Smooth muscle cell (in vitro differentiated cells): ENCODE measurements around the gene PKIB. TPM values are rescaled to one million over a fixed set of nuclear protein-coding genes. Genes with fewer than 3 reads are reported as not detected.
A peak's percentile ranks its signal among the peaks of the same experiment; 100 is the strongest.

Source experiments
- DNase-seq: peaks from one replicate; lab custom pipeline; 2025; ENCODE audit not compliant: unreplicated experiment; lab: John Stamatoyannopoulos, UW
- H2AFZ ChIP-seq: fragments of 200-600 bp; sonication (generic); 2 replicates; pipeline ENCODE4 v1.6.0; 2016; ENCODE audit warnings: antibody characterized with exemption, low read depth, mild to moderate bottlenecking
- H3F3A ChIP-seq: fragments of 200-600 bp; sonication (generic); 2 replicates; pipeline ENCODE4 v1.6.0; 2017; ENCODE audit warnings: antibody characterized with exemption, low read depth
- H3K27ac ChIP-seq: fragments of 200-600 bp; sonication (generic); 2 replicates; pipeline ENCODE4 v1.5.1; 2016; ENCODE audit warnings: low read depth, mild to moderate bottlenecking
- H3K27me3 ChIP-seq: fragments of 200-600 bp; sonication (generic); 2 replicates; pipeline ENCODE4 v1.6.1; 2016; ENCODE audit warnings: low read depth, mild to moderate bottlenecking
- H3K36me3 ChIP-seq: fragments of 200-600 bp; sonication (generic); 2 replicates; pipeline ENCODE4 v1.5.1; 2016; ENCODE audit warnings: low read depth
- H3K4me1 ChIP-seq: fragments of 200-600 bp; sonication (generic); 2 replicates; pipeline ENCODE4 v1.5.1; 2016; ENCODE audit warnings: low read depth
- H3K4me2 ChIP-seq: fragments of 200-600 bp; sonication (generic); 2 replicates; pipeline ENCODE4 v1.6.0; 2016; ENCODE audit warnings: mild to moderate bottlenecking
- H3K4me3 ChIP-seq: fragments of 200-600 bp; sonication (generic); 2 replicates; pipeline ENCODE4 v1.5.1; 2016; ENCODE audit warnings: mild to moderate bottlenecking
- H3K79me2 ChIP-seq: fragments of 200-600 bp; sonication (generic); 2 replicates; pipeline ENCODE4 v1.6.0; 2016; ENCODE audit warnings: low read depth, mild to moderate bottlenecking
- H3K9ac ChIP-seq: fragments of 200-600 bp; sonication (generic); 2 replicates; pipeline ENCODE4 v1.6.0; 2016; ENCODE audit warnings: low read depth
- H3K9me3 ChIP-seq: fragments of 200-600 bp; sonication (generic); replicated peaks from 2 replicates; pipeline ENCODE4 v1.5.1; 2016; ENCODE audit warnings: low read depth
- H4K20me1 ChIP-seq: fragments of 200-600 bp; sonication (generic); 2 replicates; pipeline ENCODE4 v1.6.0; 2016; ENCODE audit warnings: low read depth
- CTCF ChIP-seq: fragments of 200-600 bp; sonication (generic); IDR thresholded peaks from 2 replicates; pipeline ENCODE4 v1.5.1; 2017; ENCODE audit warnings: borderline replicate concordance, mild to moderate bottlenecking, antibody characterized with exemption; ENCODE audit not compliant: insufficient read depth, poor library complexity, severe bottlenecking
- WGBS: methylation state at CpG from one replicate; pipeline ENCODE4 v1.1.7; 2016; ENCODE audit warnings: low lambda C conversion rate; 5-methylcytosine and 5-hydroxymethylcytosine counted together
- polyA plus RNA-seq: library from polyadenylated mRNA; unstranded; fragments of >200 nt; fragmentation: Nextera tagmentation; extraction: Ambion mirVana; gene quantifications from 2 replicates; pipeline ENCODE4 v1.2.1, GENCODE V29; 2016
- total RNA-seq: library from RNA; depleted of rRNA; stranded (reverse); fragments of >200 nt; gene quantifications from 2 replicates; pipeline ENCODE4 v1.2.3, GENCODE V29; 2014

The PKIB gene
- total and polyA plus RNA-seq, 2 experiments from 2014 or later, result 65.6 to 82.6 TPM

GRCh38 chr6:122651031-122651430 is 40.8 kb downstream of the PKIB start:
- TF ChIP-seq CTCF, result no peak
- H3K4me3 ChIP-seq, result no peak overlapping the region
- WGBS, result 51% methylated on average over 3 of the region's 3 CpGs
- DNase-seq, result no peak
- peaks cover 4% of the 10 kb centered on the region for H4K20me1 ChIP-seq
- no peak overlapping the region for H2AFZ ChIP-seq
- H3K79me2 ChIP-seq, result peaks cover 3% of the 10 kb centered on the region
- H3F3A ChIP-seq, result peaks cover 21% of the 10 kb centered on the region
- H3K9ac ChIP-seq, result no peak overlapping the region
- H3K4me2 ChIP-seq, result peak overlapping the region; percentile 57
- peak overlapping the region; percentile 66 for H3K27ac ChIP-seq
- H3K4me1 ChIP-seq, result peaks cover 7% of the 10 kb centered on the region
- no peaks in the 10 kb centered on the region for H3K9me3 ChIP-seq
- H3K27me3 ChIP-seq, result no peaks in the 10 kb centered on the region
- H3K36me3 ChIP-seq, result no peaks in the 10 kb centered on the region

GRCh38 chr6:122651604-122652003 is 41.4 kb downstream of the PKIB start:
- no peak for TF ChIP-seq CTCF
- peaks cover 3% of the 10 kb centered on the region for H3K79me2 ChIP-seq
- no peaks in the 10 kb centered on the region for H3K27me3 ChIP-seq
- no peak for DNase-seq
- peaks cover 7% of the 10 kb centered on the region for H3K4me1 ChIP-seq
- H3F3A ChIP-seq, result peaks cover 21% of the 10 kb centered on the region
- H3K4me2 ChIP-seq, result peak overlapping the region; percentile 57
- peaks cover 4% of the 10 kb centered on the region for H4K20me1 ChIP-seq
- no peak overlapping the region for H3K4me3 ChIP-seq
- H2AFZ ChIP-seq, result no peak overlapping the region
- no peaks in the 10 kb centered on the region for H3K9me3 ChIP-seq
- peak overlapping the region; percentile 66 for H3K27ac ChIP-seq
- H3K9ac ChIP-seq, result no peak overlapping the region
- no peaks in the 10 kb centered on the region for H3K36me3 ChIP-seq

- Histone ChIP-seq H3K27me3 (no peaks in the 10 kb centered on the region), H4K20me1 (peaks cover 4% of the 10 kb centered on the region), H3K4me2 (peak overlapping the region; percentile 54), H3K36me3 (no peaks in the 10 kb centered on the region), H3K4me3 (no peak overlapping the region), H2AFZ (no peak overlapping the region), H3K27ac (peak overlapping the region; percentile 66), H3K4me1 (peaks cover 7% of the 10 kb centered on the region), H3F3A (peaks cover 21% of the 10 kb centered on the region), H3K9me3 (no peaks in the 10 kb centered on the region), H3K9ac (no peak overlapping the region), H3K79me2 (peaks cover 3% of the 10 kb centered on the region)
- no peak for TF ChIP-seq CTCF
- WGBS, result 74% methylated on average over 2 of the region's 2 CpGs
- DNase-seq, result no peak
Measured at GRCh38 chr6:122652431-122652830, 42.2 kb downstream of the PKIB start.

- peak overlapping the region; percentile 54 for H3K4me2 ChIP-seq
- H3F3A ChIP-seq, result peaks cover 21% of the 10 kb centered on the region
- no peak for DNase-seq
- H3K79me2 ChIP-seq, result peaks cover 3% of the 10 kb centered on the region
- no peak overlapping the region for H2AFZ ChIP-seq
- TF ChIP-seq CTCF, result no peak
- no peaks in the 10 kb centered on the region for H3K36me3 ChIP-seq
- no peaks in the 10 kb centered on the region for H3K27me3 ChIP-seq
- WGBS, result 96% methylated on average over 2 of the region's 2 CpGs
- no peak overlapping the region for H3K9ac ChIP-seq
- H3K9me3 ChIP-seq, result no peaks in the 10 kb centered on the region
- peak overlapping the region; percentile 66 for H3K27ac ChIP-seq
- H3K4me1 ChIP-seq, result peaks cover 7% of the 10 kb centered on the region
- no peak overlapping the region for H3K4me3 ChIP-seq
- H4K20me1 ChIP-seq, result peaks cover 4% of the 10 kb centered on the region
Measured at GRCh38 chr6:122653094-122653493, 42.9 kb downstream of the PKIB start.
